DMS114 treated with DMSO at 0.1 percent for 48 hours (cell line): ENCODE data around the gene RHBDF1.

Source experiments
- DNase-seq: peaks from one replicate; lab custom pipeline; 2025; ENCODE audit not compliant: unreplicated experiment; lab: John Stamatoyannopoulos, UW

Gene RHBDF1

DNA sequence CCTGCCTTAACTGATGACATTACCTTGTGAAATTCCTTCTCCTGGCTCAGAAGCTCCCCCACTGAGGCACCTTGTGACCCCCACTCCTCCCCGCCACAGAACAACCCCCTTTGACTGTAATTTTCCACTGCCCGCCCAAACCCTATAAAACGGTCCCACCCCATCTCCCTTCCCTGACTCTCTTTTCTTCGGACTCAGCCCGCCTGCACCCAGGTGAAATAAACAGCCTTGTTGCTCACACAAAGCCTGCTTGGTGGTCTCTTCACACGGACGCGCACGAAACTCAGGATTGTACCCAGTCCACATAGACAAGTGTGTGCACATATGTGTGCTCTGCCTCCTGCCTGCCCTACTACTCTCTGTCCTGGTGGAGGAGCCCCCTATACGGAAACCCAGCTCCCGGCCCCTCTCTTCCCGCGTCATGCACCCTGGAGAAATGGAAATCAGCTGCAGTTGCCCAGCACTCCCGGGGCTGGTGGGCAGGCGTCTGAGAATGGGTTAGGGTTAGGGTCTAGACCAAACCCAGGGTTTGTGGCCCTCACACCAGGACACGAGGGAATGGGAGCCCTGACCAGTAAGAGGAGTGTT lies 2.4 kb upstream of the RHBDF1 start:
- no peak for DNase-seq

DNA sequence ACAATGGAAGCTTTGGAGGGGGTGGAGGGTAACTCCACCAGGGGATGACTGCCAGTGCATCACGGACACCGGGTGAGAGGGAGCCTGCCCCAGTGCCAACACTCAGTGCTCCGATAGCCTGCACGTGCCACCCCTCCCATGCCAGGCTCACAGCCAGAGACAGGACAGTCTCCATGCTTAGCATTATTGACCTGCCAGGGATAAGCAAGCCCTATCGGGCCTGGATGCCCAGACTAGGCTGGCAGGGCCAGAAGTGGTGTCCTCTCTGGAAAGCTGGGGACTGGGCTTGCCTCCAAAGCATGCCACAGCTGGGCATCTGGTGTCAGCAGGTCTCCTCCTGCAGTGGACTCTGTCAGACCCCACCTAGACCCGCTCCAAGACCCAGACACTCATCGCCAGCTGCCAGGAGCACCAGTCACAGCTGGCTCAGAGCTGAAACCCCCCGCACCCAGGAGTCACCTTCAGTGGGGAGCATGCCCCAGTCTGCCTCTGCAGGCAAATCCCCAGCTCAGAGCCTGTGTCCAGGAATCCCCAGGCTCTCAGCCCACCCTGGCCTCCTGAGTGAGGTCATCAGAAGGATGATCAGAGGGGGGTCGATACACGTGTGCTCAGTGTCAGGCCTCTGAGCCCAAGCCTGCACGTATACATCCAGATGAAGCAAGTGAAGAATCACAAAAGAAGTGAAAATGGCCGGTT lies 1.8 kb upstream of the RHBDF1 start:
- DNase-seq = no peak

DNA sequence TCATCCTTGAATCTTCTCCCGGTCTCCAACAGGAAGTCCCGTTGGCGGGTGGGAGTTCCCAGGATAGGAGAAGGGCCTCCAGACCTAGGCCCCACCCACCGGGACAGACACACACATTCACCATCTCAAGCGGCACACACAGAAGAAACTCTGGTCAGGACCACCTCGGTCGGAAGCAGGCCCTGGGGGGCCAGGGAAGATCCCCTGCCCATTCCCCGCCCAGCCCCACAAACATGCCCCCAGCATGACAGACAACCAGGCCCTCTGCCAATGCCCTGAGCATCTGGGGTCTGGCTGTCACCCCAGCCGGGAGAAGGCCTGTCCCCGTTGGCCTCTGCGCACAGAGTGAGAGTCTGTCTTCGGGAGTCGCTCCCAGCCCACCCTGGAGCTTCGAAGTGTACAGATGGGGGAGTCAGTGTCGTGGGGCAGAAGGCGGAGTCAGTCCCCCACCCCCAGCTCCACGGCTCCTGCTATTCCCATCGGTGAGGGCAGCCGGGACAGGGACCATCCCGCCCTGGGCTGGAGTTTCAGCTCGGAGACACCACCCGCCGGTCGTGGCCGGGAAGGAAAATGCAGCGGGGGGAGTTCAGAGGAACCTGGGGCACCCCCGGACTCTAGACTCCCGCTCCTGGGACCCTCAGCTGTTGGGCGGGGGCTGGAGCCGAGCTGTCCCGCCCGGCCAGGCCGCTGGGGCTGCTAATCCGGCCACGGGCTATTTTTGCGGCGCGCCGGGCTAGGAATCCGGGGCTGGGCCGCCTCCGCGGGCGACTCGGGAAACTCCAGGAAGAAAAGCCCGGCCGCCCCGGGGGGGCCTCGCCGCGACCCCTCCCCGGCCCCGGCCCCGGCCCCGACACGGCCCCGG lies 660 bp downstream of the RHBDF1 start:
- DNase-seq = peak; percentile 18

DNA sequence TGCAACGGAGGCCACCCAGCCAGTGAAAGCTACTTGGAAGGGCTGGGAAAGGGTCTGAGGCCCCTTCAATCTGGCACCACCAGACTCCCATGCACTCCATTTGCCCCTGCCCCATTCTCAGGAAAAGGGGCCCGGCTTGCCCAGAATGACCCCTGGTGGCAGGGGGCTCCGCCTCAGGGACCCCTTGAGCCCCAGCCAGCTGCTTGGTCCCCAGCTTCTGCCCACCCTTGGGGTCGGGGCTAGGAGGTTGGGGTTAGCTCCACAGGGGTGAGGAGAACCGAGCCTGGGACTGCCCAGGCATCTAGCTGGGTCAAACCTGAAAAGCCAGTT lies 1.3 kb downstream of the RHBDF1 start:
- no peak for DNase-seq

DNA sequence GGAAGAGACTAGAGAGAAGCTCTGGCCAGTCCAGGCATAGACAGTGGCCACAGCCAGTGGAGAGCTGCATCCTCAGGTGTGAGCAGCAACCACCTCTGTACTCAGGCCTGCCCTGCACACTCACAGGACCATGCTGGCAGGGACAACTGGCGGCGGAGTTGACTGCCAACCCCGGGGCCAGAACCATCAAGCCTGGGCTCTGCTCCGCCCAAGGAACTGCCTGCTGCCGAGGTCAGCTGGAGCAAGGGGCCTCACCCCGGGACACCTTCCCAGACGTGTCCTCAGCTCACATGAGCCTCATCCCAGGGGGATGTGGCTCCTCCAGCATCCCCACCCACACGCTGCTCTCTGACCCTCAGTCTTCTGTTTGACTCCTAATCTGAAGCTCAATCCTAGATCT lies 3.2 kb downstream of the RHBDF1 start:
- no peak for DNase-seq

DNA sequence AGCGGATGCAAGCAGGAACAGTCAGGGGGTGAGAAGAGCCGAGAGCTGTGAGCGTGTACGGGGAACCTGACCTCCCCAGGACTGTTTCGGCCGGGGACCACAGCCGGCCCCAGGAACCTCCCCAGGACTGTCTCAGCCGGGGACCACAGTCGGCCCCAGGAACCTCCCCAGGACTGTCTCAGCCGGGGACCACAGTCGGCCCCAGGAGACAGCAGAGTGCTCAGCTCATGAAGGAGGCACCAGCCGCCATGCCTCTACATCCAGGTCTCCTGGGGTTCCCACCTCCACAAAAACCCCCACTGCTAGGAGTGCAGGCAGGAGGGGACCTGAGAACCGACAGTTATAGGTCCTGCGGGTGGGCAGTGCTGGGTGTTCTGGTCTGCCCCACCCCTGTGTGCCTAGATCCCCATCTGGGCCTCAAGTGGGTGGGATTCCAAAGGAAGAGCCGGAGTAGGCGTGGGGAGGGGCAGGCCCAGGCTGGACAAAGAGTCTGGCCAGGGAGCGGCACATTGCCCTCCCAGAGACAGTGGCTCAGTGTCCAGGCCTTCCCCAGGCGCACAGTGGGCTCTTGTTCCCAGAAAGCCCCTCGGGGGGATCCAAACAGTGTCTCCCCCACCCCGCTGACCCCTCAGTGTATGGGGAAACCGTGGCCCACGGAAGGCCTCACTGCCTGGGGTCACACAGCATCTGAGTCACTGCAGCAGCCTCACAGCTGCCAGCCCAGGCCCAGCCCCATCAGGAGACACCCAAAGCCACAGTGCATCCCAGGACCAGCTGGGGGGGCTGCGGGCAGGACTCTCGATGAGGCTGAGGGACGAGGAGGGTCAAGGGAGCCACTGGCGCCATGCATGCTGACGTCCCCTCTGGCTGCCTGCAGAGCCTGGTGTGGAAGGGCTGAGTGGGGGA lies 4.3 kb downstream of the RHBDF1 start:
- DNase-seq = no peak

DNA sequence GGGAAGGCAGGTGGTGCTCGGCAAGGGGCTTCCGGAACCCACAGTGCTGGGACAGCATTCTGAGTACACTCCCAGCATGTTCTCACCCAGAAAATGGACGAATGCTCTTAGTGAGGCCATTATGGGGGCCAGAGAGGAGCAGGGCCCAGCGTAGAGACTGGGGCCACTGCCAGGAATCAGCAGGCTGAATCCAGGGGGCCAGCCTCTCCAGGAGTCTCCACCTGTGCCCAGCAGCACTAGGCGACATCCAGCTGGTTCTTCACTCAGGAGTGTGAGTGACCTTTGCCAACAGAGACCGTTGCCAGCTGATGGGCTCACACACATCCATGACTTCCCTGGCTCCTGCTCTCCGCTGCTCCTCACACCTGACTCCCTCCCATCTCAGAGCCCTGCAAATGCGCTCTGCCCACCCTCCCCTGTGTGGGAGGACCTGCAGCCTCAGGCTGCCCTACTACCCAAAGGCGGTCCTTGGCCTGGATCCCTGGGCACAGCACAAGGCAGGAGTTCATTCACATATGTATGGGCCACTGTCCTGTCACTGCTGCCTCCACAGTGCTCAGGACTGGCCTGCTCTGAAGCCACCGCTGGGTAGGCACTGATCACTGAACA lies 5.1 kb downstream of the RHBDF1 start:
- DNase-seq = no peak

DNA sequence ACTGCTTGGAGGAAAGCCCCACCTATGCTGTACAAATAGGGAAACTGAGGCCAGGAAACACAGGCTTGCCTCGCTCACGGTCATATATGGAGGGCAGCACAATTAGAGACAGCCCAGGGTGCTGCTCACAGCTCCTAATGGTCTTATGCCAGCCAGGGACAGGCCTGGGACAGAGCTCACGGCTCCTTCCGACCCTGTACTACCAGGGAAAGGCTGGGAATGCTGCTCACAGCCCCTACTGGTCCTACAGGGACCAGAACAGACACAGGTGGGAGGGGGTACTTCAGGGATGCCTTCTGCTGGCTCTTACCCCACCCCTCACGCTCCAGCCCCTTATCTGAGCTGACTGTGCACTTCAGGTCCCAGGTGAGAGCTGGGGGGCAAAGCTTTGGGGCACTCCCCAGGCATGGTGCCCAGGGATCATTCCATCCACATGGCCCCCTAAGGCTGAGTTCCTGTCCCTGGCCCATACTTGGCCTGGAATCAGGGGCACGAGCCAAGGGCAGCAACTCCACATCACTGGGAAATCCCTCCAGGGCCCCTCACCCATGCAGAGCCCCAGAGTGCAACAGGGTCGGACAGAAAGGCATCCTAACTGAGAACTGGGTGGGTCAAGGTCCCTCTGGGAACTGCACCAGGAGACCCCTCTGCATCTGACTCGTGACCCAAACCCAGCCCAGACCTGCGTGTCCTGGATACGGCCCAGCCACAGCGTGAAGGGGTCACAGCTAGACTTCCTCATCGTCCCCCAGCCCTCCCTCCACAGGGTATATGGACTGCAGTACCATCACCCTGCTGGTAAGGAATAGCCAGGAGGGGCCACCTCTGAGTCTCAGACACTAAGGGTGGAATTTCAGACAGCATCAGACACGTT lies 5.9 kb downstream of the RHBDF1 start:
- DNase-seq = no peak

DNA sequence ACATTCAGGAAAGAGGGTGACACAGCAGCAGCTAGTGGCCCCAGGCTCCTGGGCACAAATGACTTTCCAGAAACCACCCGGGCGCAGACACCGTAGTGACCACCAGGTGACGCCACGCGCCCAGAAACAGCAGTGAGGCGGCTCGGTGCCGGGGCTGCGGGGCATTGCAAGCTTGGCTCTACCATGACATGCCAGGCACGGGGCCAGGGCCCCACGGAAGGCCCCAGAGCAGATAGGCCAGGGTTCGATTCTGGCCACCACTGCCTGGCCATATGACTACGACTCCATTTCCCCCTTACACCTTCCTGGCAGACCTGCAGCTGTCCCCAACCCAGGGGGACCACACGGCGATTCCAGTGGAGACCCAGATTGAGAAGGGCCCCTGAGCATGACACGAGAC lies 6.7 kb downstream of the RHBDF1 start:
- DNase-seq = peak; percentile 19

DNA sequence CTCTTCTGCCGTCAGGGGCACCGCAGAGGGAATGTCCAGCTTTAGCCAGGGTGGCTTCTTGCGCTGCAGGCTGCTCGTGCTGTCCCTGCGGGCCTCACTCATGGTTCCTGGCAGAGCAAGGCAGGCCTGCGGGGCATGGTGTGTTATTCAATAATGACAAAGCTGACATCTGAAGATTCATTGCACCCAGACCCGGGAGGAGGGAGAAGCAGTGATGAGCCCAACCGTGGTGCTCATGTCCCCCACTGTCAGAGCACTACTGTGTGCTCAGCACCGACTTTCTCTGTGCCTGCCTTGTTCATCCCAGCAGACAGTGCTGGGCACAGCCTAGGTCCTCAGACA lies 7.5 kb downstream of the RHBDF1 start:
- no peak for DNase-seq

DNA sequence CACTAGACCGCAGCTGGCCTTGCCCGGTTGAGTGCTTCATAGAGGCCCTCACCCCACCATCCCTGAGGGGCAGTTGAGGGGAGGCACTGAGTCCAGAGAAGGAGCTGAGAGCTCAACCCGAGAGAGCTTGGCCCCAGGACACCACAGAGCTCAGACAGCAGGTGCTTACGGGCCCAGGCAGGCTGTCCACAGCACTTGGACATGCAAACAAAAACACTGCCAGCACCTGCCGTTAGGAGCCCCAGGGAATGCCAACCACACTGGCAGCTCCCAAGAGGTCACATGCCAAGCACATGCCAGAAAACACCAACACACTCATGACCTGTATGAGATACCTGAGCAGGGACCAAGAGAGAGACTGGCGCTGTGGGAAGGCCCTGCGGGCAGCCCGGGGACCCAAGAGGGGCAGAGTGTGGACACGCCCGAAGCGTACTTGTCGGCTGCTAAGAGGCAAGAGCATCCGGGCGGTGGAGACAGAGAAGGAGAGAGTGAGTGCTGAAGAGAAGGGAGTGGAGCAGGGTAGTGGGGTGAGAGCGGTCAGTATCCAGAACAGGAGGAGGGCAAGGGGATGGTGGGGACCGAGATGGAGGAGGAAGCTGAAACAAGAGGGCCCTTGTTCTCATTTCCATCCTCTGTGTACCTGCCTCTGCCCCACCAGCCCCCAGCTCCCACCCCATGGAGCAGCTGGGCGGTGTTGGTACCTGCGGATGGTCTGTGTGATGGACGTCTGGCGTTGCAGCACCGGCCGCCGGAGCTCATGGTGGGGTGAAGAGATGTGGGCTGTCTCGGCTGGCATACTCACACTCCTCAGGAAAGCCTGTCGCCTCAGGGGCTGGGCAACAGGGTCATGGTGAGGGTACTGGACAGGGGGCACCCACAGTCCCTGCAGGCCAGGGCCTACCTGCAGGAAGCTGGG lies 8.2 kb downstream of the RHBDF1 start:
- DNase-seq = no peak

DNA sequence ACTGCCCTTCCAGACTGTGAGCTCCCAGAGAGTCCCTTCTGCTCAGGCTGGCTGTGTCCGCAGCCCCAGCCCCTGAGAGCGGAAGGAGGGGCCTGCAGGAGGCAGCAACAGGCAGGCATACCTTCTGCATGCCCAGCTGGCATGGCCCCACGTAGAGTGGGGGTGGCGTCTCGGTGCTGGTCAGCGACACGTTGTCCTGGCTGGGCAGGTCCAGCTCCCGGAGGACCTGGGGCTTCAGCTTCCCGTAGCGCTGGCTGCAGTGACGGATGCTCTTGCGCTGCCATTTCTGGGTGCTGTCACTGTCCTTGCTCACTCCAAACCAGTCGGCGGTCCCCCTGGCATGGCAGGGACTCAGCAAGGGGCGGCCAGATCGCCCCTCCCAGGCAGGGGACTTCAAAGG lies 9.0 kb downstream of the RHBDF1 start:
- DNase-seq = no peak

DNA sequence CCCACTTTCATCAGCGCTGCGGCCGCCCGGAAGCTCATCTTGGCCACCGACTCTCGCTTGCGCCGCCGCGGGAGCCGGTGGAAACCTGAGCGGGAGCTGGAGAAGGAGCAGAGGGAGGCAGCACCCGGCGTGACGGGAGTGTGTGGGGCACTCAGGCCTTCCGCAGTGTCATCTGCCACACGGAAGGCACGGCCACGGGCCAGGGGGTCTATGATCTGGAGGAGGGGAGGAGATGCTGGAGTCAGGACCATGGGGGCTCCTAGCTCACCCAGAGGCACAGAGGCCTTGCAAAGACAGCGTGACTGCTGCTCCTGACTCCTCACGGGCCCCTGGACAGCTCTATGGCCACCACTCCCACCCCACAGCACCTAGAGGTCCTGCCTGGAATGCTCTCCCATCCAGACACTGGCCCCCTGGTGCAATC lies 9.5 kb downstream of the RHBDF1 start:
- DNase-seq = no peak

DNA sequence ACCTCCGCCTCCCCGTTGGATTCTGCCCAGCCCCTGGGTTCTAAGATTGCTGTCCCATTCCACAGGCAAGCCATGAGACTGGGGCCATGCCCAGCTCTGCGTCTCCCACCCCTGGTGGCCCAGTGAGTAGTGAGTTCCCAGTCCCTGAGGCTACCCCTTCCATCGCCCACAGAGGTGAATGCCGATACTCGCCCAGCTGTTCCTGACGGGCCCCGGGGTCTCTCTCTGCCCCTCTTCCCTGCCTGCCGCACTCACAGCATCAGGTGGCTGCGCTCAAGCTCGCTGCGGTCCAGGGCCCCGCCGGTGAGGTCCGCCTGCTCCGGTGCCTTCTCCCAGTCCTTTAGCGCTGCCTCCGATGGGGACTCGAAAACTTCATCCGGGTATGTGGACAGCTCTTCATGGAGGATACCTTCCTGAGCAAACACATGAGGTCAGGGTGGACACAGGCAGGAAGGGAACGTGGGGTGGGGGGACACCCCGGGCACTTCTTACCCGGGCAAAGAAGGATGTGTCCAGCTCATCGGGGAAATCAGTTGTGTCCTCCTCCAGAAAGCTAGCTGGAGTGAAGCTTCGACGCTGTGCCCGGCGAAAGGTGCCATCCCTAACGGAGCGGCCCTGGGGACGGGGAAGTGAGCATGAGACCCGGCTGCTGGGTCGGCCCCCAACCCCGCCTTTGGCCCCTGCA lies 10.0 kb downstream of the RHBDF1 start:
- DNase-seq = no peak

DNA sequence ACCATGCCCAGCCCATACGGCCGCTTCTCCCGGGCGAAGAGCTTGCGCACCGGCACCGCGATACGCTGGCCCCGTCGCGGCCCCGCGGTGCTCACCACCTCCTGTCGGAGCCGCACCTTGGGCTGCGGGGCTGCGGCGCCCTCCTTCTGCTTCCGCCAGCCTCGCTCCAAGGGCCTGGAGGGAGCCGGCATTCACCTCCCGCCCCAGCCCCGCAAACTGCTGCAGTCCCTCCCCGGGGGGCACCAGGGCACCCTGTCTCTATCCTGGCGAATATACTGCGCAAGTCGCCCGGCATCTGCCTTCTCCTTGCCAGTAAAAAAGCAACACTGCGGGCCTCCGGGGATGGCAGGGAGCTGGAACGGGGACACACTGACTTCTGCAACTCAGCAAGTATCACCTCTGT lies 10.6 kb downstream of the RHBDF1 start:
- DNase-seq = no peak

DNA sequence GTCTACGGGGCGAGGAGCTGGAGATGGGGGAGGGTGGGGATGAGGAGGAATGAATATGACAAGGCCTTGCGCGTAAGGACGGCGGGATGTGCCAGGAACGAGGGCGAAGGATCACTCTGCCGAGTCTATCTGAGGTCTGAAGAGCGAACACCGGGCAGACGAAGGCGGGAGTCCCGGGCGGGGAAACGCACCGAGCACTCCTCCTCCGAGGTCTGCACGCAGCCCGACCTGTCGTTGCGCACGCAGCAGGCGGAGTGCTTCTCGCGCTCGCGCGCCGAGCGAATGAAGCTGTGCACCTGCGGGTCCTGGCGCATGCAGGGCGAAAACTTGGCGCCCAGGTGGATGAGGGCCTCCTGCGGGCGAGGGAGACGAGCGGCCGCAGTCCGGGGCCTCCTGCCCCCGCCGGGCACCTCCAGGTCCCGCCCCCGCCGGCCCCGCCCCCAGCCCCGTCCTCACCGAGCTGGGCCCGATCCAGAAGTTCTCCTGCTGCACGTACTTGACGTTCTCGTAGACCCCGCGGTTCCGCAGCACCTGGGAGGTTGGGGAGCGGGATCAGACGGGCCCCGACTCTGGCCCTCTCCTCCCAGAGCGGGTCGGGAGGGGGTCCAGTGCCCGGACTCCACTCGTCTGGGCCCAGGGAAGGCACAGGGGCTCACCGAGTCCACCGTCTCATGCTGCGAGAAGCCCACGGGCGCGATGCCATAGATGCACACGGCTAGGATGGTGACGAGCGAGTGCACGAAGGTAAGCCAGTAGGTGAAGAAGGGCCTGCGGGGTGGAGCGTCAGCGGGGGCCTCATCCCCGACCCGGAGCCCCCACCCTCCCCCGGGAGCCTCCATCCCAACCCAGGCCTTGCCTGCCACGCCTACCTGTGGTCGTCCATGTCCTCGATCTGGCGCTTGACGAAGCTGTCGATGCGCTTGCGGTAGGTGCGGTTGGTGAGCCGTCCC lies 11.2 kb downstream of the RHBDF1 start:
- DNase-seq = no peak

DNA sequence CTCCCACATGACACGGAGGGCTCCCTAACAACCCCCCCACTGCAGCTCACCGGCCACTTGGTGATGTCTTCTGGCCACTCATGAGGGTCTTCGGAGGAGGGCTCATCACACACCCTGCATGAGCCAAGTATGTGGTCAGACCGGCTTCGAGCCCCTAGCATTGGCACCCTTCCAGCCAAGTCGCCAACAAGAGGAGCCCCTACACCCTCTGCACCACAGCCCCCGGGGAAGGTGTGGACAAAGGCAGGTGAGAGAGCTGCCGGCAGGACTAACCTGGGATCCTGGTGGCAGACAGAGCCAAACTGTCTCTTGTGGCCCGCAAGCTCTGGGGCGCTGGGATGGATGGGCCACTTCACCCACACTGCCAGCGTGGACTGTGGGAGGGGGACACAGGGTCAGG lies 12.3 kb downstream of the RHBDF1 start:
- DNase-seq = no peak
